Liver (tissue), 9 donors: ENCODE measurements around the gene PARD3B. TPM values are rescaled to one million over a fixed set of nuclear protein-coding genes. Genes with fewer than 3 reads are reported as not detected.

Experiments
- DNase-seq: peaks from one replicate; pipeline ENCODE4 v3.0.0-alpha.2; 2017; ENCODE audit warnings: low spot score
- H3K27ac ChIP-seq, 2 donors: one replicate each; pipeline ENCODE4 v1.7.0; 2013; ENCODE audit warnings: inconsistent platforms in 2 of 2, low read length in 2 of 2, control low read depth in 1 of 2, low read depth in 1 of 2, mild to moderate bottlenecking in 1 of 2
- H3K27me3 ChIP-seq, 4 donors: one replicate each; pipeline versions ENCODE4 v1.6.1 to v1.7.0; 2013; ENCODE audit warnings: low read length in 3 of 4, inconsistent platforms in 1 of 4, mild to moderate bottlenecking in 1 of 4, moderate library complexity in 1 of 4; ENCODE audit not compliant: control insufficient read depth in 4 of 4, insufficient read depth in 4 of 4
- H3K36me3 ChIP-seq, 4 donors: one replicate each; pipeline versions ENCODE4 v1.6.1 to v1.7.0; 2013; ENCODE audit warnings: low read length in 3 of 4, mild to moderate bottlenecking in 3 of 4, low read depth in 1 of 4, moderate library complexity in 1 of 4; ENCODE audit not compliant: control insufficient read depth in 4 of 4, insufficient read depth in 3 of 4
- H3K4me1 ChIP-seq, 4 donors: one replicate each; pipeline versions ENCODE4 v1.6.1 to v1.7.0; 2013; ENCODE audit warnings: low read length in 3 of 4, mild to moderate bottlenecking in 3 of 4, moderate library complexity in 1 of 4; ENCODE audit not compliant: control insufficient read depth in 4 of 4, insufficient read depth in 4 of 4
- H3K4me3 ChIP-seq, 3 donors: one replicate each; pipeline versions ENCODE4 v1.6.1 to v1.7.0; 2013; ENCODE audit warnings: low read length in 3 of 3, control low read depth in 1 of 3, low read depth in 1 of 3, mild to moderate bottlenecking in 1 of 3
- H3K9ac ChIP-seq, 2 donors: one replicate each; pipeline ENCODE4 v1.7.0; 2013; ENCODE audit warnings: low read length in 2 of 2, mild to moderate bottlenecking in 2 of 2, moderate library complexity in 2 of 2, control low read depth in 1 of 2, low read depth in 1 of 2
- H3K9me3 ChIP-seq, 4 donors: one replicate each; pipeline versions ENCODE4 v1.6.1 to v1.7.0; 2013; ENCODE audit warnings: low read length in 3 of 4; ENCODE audit not compliant: control insufficient read depth in 4 of 4
- ATF3 ChIP-seq: IDR thresholded peaks from 2 replicates; pipeline ENCODE4 v1.6.1; 2016; ENCODE audit warnings: antibody characterized with exemption
- EGR1 ChIP-seq, 2 donors: IDR thresholded peaks; 2 replicates each; pipeline ENCODE4 v1.6.1; 2016 to 2018; ENCODE audit warnings: antibody characterized with exemption in 2 of 2, low read depth in 2 of 2
- FOXA1 ChIP-seq: IDR thresholded peaks from 2 replicates; pipeline ENCODE4 v1.6.1; 2016; ENCODE audit warnings: antibody characterized with exemption
- FOXA2 ChIP-seq: IDR thresholded peaks from 2 replicates; pipeline ENCODE4 v1.6.1; 2016; ENCODE audit warnings: antibody characterized with exemption
- GABPA ChIP-seq, 2 donors: IDR thresholded peaks in 1 of 2; conservative IDR thresholded peaks in 1 of 2; 2 replicates each; pipeline ENCODE4 v1.6.1; 2016; ENCODE audit warnings: antibody characterized with exemption in 2 of 2, mild to moderate bottlenecking in 1 of 2, moderate library complexity in 1 of 2
- HNF4A ChIP-seq, 2 donors: conservative IDR thresholded peaks; 2 replicates each; pipeline ENCODE4 v1.6.1; 2016; ENCODE audit warnings: antibody characterized with exemption in 2 of 2, mild to moderate bottlenecking in 2 of 2
- HNF4G ChIP-seq: IDR thresholded peaks from 2 replicates; pipeline ENCODE4 v1.6.1; 2016; ENCODE audit warnings: antibody characterized with exemption
- JUND ChIP-seq, 2 donors: IDR thresholded peaks; 2 replicates each; pipeline ENCODE4 v1.6.1; 2016; ENCODE audit warnings: antibody characterized with exemption in 2 of 2
- NR2F2 ChIP-seq: IDR thresholded peaks from 2 replicates; pipeline ENCODE4 v1.6.1; 2016; ENCODE audit warnings: antibody characterized with exemption
- RAD21 ChIP-seq, 2 donors: IDR thresholded peaks; 2 replicates each; pipeline ENCODE4 v1.6.1; 2016; ENCODE audit warnings: antibody characterized with exemption in 2 of 2, mild to moderate bottlenecking in 2 of 2
- REST ChIP-seq: IDR thresholded peaks from 2 replicates; pipeline ENCODE4 v1.6.1; 2016; ENCODE audit warnings: antibody characterized with exemption, mild to moderate bottlenecking
- RXRA ChIP-seq, 2 donors: IDR thresholded peaks; 2 replicates each; pipeline ENCODE4 v1.6.1; 2017 to 2018; ENCODE audit warnings: antibody characterized with exemption in 2 of 2, mild to moderate bottlenecking in 1 of 2
- SP1 ChIP-seq: IDR thresholded peaks from 2 replicates; pipeline ENCODE4 v1.6.1; 2018; ENCODE audit warnings: antibody characterized with exemption, mild to moderate bottlenecking
- TAF1 ChIP-seq: conservative IDR thresholded peaks from 2 replicates; pipeline ENCODE4 v1.6.1; 2016; ENCODE audit warnings: antibody characterized with exemption, mild to moderate bottlenecking
- YY1 ChIP-seq: IDR thresholded peaks from 2 replicates; pipeline ENCODE4 v1.6.1; 2016; ENCODE audit warnings: antibody characterized with exemption, mild to moderate bottlenecking
- ZBTB33 ChIP-seq: IDR thresholded peaks from 2 replicates; pipeline ENCODE4 v1.6.1; 2016; ENCODE audit warnings: antibody characterized with exemption
- WGBS: extraction: QIAGEN DNeasy Blood & Tissue Kit; methylation state at CpG from one replicate; pipeline ENCODE4 v1.1.7; 2013; 5-methylcytosine and 5-hydroxymethylcytosine counted together
- polyA plus RNA-seq, 2 donors: library from polyadenylated mRNA; stranded (reverse) in 1 of 2; unstranded in 1 of 2; fragments of 200-250 nt in 1 of 2; fragments of >200 nt in 1 of 2; fragmentation: Nextera tagmentation in 1 of 2; extraction: Ambion mirVana in 1 of 2; gene quantifications; one replicate each; pipeline versions ENCODE4 v1.2.1 to v1.2.3, GENCODE V29; 2013 to 2015
- total RNA-seq, 2 donors: library from RNA; depleted of rRNA; stranded (reverse); fragments of >200 nt; gene quantifications; one replicate each; pipeline ENCODE4 v1.2.3, GENCODE V29; 2014
- TF ChIP-seq, protein P1 (sequence below): IDR thresholded peaks from 2 replicates; pipeline ENCODE4 v1.6.1; 2016; ENCODE audit warnings: antibody characterized with exemption
- TF ChIP-seq, protein P2 (sequence below): fragments of 150-350 bp; IDR thresholded peaks from 2 replicates; pipeline ENCODE4 v1.5.1; 2017; ENCODE audit warnings: improper control_type of control experiment, low read depth, low read length; ENCODE audit not compliant: missing input control
- donor health status: healthy.
- donor health status: healthy.
- donor health status: healthy.
- donor health status: healthy.
- donor health status: healthy.

PARD3B gene
- total and polyA plus RNA-seq, 4 donors: 1.1 to 10.3 (median 3.7) TPM

DNA sequence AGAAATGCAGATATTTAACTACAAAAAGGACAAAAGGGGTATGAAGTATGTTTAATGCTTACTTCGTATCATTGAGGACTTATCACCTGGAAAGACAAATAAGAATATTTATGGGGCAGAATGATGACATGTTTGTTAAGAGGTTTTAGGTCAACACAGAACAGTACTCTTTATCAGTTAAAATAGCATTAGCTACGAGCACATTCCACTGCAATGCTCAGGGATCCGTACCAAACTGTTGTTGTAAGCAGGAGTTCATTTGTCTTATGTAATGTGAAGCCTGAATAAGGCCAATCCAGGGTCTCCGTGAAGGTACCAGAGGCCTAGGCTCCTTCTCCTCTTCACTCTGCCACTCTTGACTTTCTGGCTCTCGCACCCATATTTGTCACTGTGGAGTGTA, 671.3 kb downstream of the PARD3B start:
- Histone ChIP-seq H3K9me3 (no peaks in the 10 kb centered on the region), H3K36me3 (no peaks in the 10 kb centered on the region), H3K4me3 (no peak overlapping the region), H3K4me1 (no peaks in the 10 kb centered on the region), H3K27ac (no peak overlapping the region), H3K9ac (no peak overlapping the region), H3K27me3 (no peaks in the 10 kb centered on the region)
- DNase-seq: no peak
- TF ChIP-seq EGR1 (IDR thresholded peaks at IDR 0.05; ENCODE audit: low read depth in 2 of 2): no peak
- WGBS: 73% methylated on average over 5 of the region's 5 CpGs

DNA sequence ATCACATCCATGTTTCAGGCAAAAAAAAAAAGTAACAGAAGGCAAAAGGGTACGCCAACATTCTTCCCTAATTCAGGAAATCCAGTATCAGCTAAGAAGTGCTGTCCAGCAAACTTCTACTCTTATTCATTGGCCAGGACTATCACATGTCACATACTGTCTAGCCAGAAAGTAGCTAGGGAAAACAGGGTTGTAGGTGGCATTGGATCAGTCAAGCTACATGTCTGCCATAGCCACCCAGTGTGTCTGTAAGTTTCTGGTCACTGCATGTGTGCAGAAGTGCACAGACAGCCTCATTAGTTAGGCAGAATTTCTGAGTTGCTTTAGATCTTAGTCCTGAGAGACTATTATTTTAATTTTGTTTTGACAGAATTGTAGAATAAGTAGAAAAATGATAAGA, 671.7 kb downstream of the PARD3B start:
- H3K4me1 ChIP-seq: no peaks in the 10 kb centered on the region
- WGBS: 84% methylated on average over 1 of the region's 1 CpG
- TF ChIP-seq GABPA (IDR thresholded peaks at IDR 0.05 in 1 of 2, conservative IDR thresholded peaks at IDR 0.05 in 1 of 2) (no peak), JUND (IDR thresholded peaks at IDR 0.05) (no peak), FOXA2 (no peak), ATF3 (no peak)
- no peaks in the 10 kb centered on the region for H3K9me3 ChIP-seq
- no peaks in the 10 kb centered on the region for H3K36me3 ChIP-seq
- DNase-seq: no peak
- H3K27me3 ChIP-seq: no peaks in the 10 kb centered on the region
- no peak overlapping the region for H3K4me3 ChIP-seq
- H3K27ac ChIP-seq: no peak overlapping the region
- no peak overlapping the region for H3K9ac ChIP-seq

GRCh38 chr2:205218056-205218455, 672.8 kb downstream of the PARD3B start:
- no peaks in the 10 kb centered on the region for H3K27me3 ChIP-seq
- no peak for DNase-seq
- WGBS: 82% methylated on average over 3 of the region's 3 CpGs
- no peaks in the 10 kb centered on the region for H3K4me1 ChIP-seq
- no peaks in the 10 kb centered on the region for H3K36me3 ChIP-seq
- H3K9ac ChIP-seq: no peak overlapping the region
- H3K4me3 ChIP-seq: no peak overlapping the region
- H3K9me3 ChIP-seq: no peaks in the 10 kb centered on the region
- TF ChIP-seq, protein P1, sequence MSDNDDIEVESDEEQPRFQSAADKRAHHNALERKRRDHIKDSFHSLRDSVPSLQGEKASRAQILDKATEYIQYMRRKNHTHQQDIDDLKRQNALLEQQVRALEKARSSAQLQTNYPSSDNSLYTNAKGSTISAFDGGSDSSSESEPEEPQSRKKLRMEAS: no peak
- TF ChIP-seq SP1: no peak
- TF ChIP-seq NR2F2: no peak
- no peak for TF ChIP-seq GABPA (IDR thresholded peaks at IDR 0.05 in 1 of 2, conservative IDR thresholded peaks at IDR 0.05 in 1 of 2)
- TF ChIP-seq ZBTB33: no peak
- TF ChIP-seq YY1: no peak
- no peak for TF ChIP-seq HNF4A (conservative IDR thresholded peaks at IDR 0.05)
- TF ChIP-seq ATF3: no peak
- TF ChIP-seq RXRA (IDR thresholded peaks at IDR 0.05): no peak
- no peak for TF ChIP-seq RAD21 (IDR thresholded peaks at IDR 0.05)
- TF ChIP-seq TAF1: no peak
- no peak for TF ChIP-seq FOXA2
- no peak for TF ChIP-seq EGR1 (IDR thresholded peaks at IDR 0.05; ENCODE audit: low read depth in 2 of 2)
- no peak for TF ChIP-seq REST
- TF ChIP-seq JUND (IDR thresholded peaks at IDR 0.05): no peak
- TF ChIP-seq HNF4G: no peak
- TF ChIP-seq, protein P2, sequence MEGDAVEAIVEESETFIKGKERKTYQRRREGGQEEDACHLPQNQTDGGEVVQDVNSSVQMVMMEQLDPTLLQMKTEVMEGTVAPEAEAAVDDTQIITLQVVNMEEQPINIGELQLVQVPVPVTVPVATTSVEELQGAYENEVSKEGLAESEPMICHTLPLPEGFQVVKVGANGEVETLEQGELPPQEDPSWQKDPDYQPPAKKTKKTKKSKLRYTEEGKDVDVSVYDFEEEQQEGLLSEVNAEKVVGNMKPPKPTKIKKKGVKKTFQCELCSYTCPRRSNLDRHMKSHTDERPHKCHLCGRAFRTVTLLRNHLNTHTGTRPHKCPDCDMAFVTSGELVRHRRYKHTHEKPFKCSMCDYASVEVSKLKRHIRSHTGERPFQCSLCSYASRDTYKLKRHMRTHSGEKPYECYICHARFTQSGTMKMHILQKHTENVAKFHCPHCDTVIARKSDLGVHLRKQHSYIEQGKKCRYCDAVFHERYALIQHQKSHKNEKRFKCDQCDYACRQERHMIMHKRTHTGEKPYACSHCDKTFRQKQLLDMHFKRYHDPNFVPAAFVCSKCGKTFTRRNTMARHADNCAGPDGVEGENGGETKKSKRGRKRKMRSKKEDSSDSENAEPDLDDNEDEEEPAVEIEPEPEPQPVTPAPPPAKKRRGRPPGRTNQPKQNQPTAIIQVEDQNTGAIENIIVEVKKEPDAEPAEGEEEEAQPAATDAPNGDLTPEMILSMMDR: no peak
- no peak for TF ChIP-seq FOXA1
- no peak overlapping the region for H3K27ac ChIP-seq
